GM18526 (cell line): ENCODE results near the gene ITGA2.

ENCODE experiments used
- POLR2A ChIP-seq: IDR thresholded peaks from 3 replicates; pipeline ENCODE4 v1.6.1; 2011; ENCODE audit not compliant: insufficient read length; ENCODE audit errors: extremely low read depth

Gene ITGA2

GRCh38 chr5:53055365-53055764, 66.2 kb downstream of the ITGA2 start:
- TF ChIP-seq POLR2A = no peak

DNA sequence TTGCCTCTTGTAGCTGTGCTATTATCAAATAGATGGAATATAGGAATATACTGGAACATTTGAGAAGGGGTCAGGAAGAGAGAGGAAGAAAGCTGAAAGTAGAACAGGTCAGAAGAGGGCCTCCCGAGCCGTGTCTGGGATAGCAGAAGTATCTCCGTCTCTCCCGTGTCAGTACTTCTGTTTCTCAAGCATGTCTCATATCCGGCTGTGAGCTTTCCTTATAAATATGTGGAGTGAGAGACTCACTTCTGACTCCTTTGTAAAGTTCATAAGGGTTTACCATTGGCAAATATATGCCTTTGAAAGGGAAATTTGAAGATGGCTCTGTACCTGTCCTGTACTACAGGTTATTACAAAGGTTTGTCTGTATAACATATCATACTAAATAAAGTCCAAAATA, 70.1 kb downstream of the ITGA2 start:
- TF ChIP-seq POLR2A = no peak

DNA sequence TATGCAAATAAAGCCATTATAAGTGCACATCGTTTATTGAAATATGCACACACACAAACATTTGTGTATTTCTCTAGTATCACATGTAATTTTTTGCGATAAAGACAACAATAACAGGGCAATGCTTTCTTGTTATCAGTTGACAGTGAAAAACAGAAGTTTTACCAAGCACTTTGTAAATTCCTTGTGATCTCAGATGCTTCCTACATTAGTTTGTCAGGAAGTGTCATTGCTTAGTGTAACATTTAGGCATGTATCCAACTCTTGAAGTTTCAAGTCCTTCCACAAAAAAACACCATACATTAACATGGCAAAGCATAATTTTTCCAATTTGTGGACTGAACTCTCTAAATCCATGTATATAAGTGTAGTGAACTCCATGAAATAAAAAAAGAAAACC, 74.0 kb downstream of the ITGA2 start:
- TF ChIP-seq POLR2A = no peak

DNA sequence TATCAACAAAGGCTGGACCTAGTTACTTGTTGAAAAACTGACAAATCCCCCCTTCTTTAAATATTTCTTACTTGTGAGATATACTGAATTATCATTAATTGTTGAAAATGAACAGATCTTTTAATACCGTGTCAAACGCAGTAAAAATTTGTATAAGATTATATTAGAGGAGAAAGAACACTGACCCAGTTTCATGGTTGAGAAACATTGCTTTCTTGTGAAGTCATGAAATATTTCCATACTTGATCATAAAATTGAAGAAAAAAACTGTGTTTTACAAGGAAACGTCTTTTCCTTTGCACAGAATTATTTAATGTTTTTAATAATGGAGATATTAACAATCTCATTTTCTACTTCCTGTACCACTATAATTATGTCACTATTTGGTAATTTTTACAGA, 74.6 kb downstream of the ITGA2 start:
- no peak for TF ChIP-seq POLR2A

DNA sequence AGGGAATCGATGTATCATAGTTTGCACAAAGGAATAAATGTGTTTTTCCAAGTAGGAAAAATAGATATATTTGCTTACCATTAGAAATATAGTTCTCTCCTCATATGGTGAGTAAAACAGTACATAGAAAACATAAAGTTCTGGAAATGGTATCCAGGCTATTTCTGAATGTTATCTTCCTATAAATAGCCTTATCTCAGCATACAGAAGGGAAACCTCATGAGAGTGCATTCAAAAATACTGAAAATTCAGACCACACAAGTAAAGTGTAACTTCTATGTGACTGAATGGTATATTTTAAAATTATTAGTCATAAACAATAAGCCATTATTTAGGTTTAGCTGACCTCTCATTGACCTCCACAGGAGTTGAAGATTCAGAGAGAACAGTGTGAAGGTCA, 76.9 kb downstream of the ITGA2 start:
- no peak for TF ChIP-seq POLR2A

- no peak for TF ChIP-seq POLR2A
Observed at GRCh38 chr5:53067641-53068040, 78.5 kb downstream of the ITGA2 start.

GRCh38 chr5:53068291-53068836, 79.2 kb downstream of the ITGA2 start:
- TF ChIP-seq POLR2A = no peak

GRCh38 chr5:53069626-53070025, 80.5 kb downstream of the ITGA2 start:
- TF ChIP-seq POLR2A = no peak

DNA sequence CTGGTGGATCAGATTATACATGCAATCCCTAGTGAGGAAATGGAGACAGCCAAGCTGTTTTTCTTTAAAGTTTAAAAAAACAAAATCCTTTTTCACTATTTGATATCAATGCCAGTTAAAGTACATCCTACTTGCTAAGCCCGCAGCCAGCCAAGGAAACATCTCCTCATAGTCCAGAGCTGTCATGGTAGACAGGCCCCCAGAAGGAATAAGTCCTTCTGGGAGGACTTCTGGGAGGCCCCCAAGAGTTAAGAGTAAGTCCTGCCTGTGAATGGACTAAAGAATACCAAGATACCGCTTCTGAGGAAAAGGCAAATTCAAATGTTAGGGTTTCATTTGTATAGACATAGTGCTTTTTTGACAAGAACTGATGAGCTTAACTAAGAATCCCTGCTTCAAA, 82.1 kb downstream of the ITGA2 start:
- TF ChIP-seq POLR2A = no peak

DNA sequence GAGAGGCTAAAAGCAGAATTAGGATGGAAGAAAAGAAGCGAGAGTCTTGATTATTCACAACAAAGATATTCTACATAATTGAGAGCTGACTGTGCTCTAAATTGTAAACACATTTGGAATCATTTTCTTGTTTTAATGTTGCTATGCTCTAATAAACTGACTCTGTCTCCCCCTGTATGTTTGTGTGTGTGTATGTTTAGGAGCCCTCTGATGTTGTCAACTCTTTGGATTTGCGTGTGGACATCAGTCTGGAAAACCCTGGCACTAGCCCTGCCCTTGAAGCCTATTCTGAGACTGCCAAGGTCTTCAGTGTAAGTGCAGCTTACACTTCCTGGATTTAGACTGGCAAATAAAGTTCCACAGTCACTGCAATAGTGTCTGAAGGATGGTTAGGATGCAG, 82.6 kb downstream of the ITGA2 start:
- no peak for TF ChIP-seq POLR2A

DNA sequence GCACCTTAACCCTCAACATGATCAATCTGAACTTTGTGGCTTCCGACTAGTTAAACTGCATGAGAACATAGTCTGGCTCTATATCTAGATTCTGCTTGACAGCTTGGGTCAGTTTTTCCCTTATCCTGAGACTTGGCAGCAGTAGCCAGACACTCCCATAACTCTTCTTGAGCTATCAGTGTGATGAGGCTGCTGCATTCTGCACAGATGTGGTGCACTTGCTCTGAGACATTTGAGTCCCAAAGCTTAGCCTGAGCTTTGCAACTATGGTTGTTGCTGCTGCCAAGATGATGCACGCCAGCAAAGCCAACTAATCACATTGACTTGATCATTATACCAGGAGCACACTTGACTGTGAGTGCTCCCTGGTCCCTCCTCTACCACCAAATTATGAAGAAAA, 84.2 kb downstream of the ITGA2 start:
- no peak for TF ChIP-seq POLR2A

DNA sequence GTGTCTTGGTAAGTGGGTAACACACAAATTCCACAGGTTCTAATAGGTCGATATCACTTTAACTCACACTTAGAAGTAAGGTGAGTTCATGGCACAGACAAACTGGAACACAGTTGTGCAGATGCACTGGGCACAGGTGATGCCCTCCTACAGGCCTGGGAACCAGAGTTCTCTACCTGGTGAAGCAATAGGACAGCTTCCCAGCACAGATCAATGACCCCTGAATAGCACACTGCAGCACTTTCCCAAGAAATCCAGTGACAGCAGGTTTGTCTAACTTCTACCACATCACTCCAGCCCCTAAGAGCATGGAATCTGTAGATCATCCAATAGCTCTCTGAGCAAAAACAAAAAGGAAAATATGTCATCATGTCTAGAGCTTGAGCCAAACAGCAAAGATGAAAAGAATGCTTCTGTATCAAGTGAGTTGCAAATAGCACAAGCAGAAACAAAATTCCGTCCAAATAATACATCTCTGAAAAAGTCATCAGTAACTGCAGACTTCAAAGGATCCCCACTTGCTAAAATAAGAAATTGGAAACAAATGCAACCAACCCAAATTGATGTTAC, 86.9 kb downstream of the ITGA2 start:
- TF ChIP-seq POLR2A = no peak

- TF ChIP-seq POLR2A = no peak
Observed at GRCh38 chr5:53080271-53080670, 91.1 kb downstream of the ITGA2 start.

DNA sequence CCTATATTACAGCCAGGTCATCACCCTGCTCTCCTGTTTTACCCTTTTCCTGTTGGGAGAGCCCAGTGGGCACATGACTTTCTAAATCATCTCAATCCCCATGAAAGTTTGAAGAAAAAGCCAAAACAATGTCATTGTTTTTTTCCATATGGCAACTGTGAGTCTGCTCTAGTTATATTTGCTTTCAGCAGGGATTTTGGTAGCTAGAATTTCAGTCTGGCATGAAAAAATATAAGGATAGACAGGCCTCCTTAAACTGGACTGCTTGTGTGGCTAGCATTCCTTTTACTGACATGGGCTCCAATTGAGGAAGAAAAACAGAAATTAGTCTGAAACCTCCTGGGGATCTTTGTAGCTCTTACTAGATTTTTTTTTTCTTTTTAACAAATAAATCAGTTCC, 94.8 kb downstream of the ITGA2 start:
- no peak for TF ChIP-seq POLR2A

DNA sequence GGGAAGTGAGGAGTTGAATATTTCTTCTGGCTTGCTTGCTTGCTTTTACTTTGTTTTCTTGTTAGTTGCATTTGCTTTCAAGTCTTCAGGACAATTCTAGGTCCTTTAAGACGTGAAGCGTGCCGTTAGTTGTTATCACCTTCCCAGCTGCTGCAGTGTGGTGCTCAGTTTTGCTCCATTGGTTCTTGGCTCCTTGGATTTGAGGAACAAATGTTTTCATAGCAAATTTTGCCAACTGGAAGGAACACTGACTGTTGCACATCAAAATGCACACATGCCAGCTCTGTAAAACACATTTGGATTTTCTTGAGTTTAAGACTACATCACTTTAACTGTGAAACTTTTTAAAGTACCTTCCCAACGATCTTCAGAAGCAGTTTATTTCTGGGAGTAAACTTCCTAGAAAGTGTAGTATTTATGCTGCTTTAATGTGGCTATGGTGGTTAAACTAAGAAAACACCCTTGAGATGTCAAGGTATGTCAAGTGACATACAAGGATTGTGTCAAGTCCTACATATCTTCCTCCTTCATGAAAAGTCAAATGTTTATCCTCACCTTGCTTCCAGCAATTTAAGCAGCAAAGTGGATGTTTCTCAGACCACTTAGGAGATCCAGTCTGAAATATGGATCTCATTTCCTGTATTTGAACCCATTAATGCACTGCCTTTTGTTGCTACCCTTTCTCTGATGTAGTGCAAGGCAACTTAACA, 95.5 kb downstream of the ITGA2 start:
- TF ChIP-seq POLR2A = no peak

DNA sequence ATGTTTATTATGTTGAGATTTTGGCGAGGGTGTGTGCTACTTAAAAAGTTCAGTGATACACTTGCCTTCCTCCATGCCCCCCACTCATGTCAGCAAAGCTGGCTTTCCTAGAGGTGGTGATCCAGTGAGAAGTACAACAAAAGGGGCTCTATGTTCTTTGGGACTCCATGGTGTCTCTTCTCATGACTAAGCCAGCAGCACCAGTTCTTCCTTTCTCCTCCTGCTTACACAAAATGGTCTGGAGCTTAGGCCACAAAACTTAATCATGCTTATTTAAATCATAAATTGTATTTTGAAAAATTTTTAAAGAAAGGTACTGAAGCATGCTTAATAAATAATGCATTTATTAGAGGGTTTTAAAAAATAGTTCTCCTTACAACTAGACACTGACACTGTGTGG, 98.0 kb downstream of the ITGA2 start:
- TF ChIP-seq POLR2A = no peak

- TF ChIP-seq POLR2A = no peak
Observed at GRCh38 chr5:53087621-53088121, 98.5 kb downstream of the ITGA2 start.

DNA sequence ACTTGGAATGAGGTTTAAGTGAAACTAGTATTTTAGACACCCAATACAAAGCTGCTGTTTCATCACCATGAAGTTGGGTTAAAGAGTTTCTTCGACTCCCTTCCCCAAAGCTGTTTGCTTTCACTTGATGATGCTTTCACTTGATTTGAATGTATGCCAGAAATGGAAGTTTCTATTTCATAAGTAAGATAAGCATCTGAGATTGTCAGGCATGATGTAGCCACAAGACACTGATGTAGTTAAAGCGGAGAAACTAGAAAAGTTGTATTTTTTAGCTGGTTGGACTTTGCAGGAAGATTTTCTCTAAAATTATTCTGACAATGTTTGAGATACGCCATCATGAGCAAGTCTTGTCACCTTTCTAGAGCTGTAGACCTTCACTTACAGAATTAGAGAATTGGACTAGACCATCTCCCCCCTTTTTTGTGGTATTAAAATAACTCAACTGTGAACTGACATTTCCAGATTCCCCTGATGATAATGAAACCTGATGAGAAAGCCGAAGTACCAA, 100.4 kb downstream of the ITGA2 start:
- no peak for TF ChIP-seq POLR2A
